Fibroblast of pulmonary artery (primary cell): Measurements from ENCODE around the gene HEPHL1.

Experiments used
- DNase-seq: peaks from one replicate; pipeline ENCODE4 v3.0.0-alpha.2; 2010; ENCODE audit warnings: low read depth
- H3K4me3 ChIP-seq: replicated peaks from 2 replicates; pipeline ENCODE4 v1.5.1; 2011; ENCODE audit warnings: low read depth, mild to moderate bottlenecking, control low read depth, low read length, moderate library complexity
- CTCF ChIP-seq: IDR thresholded peaks from 2 replicates; pipeline ENCODE4 v1.5.1; 2011; ENCODE audit warnings: mild to moderate bottlenecking, control low read depth, low read length, inconsistent platforms; ENCODE audit errors: missing control alignments

HEPHL1 gene

GRCh38 chr11:94032066-94032465 is 10.9 kb downstream of the HEPHL1 start:
- no peak for TF ChIP-seq CTCF
- no peak for DNase-seq
- no peak overlapping the region for H3K4me3 ChIP-seq

- no peak for DNase-seq
- no peak for TF ChIP-seq CTCF
- H3K4me3 ChIP-seq, result no peak overlapping the region
Observed at GRCh38 chr11:94032725-94033124, 11.6 kb downstream of the HEPHL1 start.

- H3K4me3 ChIP-seq, result no peak overlapping the region
- no peak for TF ChIP-seq CTCF
- DNase-seq, result no peak
Observed at GRCh38 chr11:94034207-94034606, 13.1 kb downstream of the HEPHL1 start.

GRCh38 chr11:94036096-94036495 is 14.9 kb downstream of the HEPHL1 start:
- H3K4me3 ChIP-seq, result no peak overlapping the region
- DNase-seq, result no peak
- no peak for TF ChIP-seq CTCF

- no peak for TF ChIP-seq CTCF
- H3K4me3 ChIP-seq, result no peak overlapping the region
Observed at GRCh38 chr11:94043241-94043640, 22.1 kb downstream of the HEPHL1 start.

GRCh38 chr11:94046796-94047195 is 25.6 kb downstream of the HEPHL1 start:
- H3K4me3 ChIP-seq, result no peak overlapping the region
- DNase-seq, result no peak
- TF ChIP-seq CTCF, result no peak

More at GRCh38 chr11:94043241-94043640, 22.1 kb downstream of the HEPHL1 start:
- DNase-seq, result no peak

GRCh38 chr11:94048032-94048709 is 27.0 kb downstream of the HEPHL1 start:
- H3K4me3 ChIP-seq, result no peak overlapping the region
- TF ChIP-seq CTCF, result no peak
- DNase-seq, result no peak
